Liver (tissue), 9 donors: Measurements from ENCODE around the gene SELENOV. TPM values are rescaled to one million over a fixed set of nuclear protein-coding genes. Genes with fewer than 3 reads are reported as not detected.

Source experiments
- DNase-seq: peaks from one replicate; pipeline ENCODE4 v3.0.0-alpha.2; 2017; ENCODE audit warnings: low spot score
- H3K27ac ChIP-seq, 2 donors: one replicate each; pipeline ENCODE4 v1.7.0; 2013; ENCODE audit warnings: inconsistent platforms in 2 of 2, low read length in 2 of 2, control low read depth in 1 of 2, low read depth in 1 of 2, mild to moderate bottlenecking in 1 of 2
- H3K27me3 ChIP-seq, 4 donors: one replicate each; pipeline versions ENCODE4 v1.6.1 to v1.7.0; 2013; ENCODE audit warnings: low read length in 3 of 4, inconsistent platforms in 1 of 4, mild to moderate bottlenecking in 1 of 4, moderate library complexity in 1 of 4; ENCODE audit not compliant: control insufficient read depth in 4 of 4, insufficient read depth in 4 of 4
- H3K36me3 ChIP-seq, 4 donors: one replicate each; pipeline versions ENCODE4 v1.6.1 to v1.7.0; 2013; ENCODE audit warnings: low read length in 3 of 4, mild to moderate bottlenecking in 3 of 4, low read depth in 1 of 4, moderate library complexity in 1 of 4; ENCODE audit not compliant: control insufficient read depth in 4 of 4, insufficient read depth in 3 of 4
- H3K4me1 ChIP-seq, 4 donors: one replicate each; pipeline versions ENCODE4 v1.6.1 to v1.7.0; 2013; ENCODE audit warnings: low read length in 3 of 4, mild to moderate bottlenecking in 3 of 4, moderate library complexity in 1 of 4; ENCODE audit not compliant: control insufficient read depth in 4 of 4, insufficient read depth in 4 of 4
- H3K4me3 ChIP-seq, 3 donors: one replicate each; pipeline versions ENCODE4 v1.6.1 to v1.7.0; 2013; ENCODE audit warnings: low read length in 3 of 3, control low read depth in 1 of 3, low read depth in 1 of 3, mild to moderate bottlenecking in 1 of 3
- H3K9ac ChIP-seq, 2 donors: one replicate each; pipeline ENCODE4 v1.7.0; 2013; ENCODE audit warnings: low read length in 2 of 2, mild to moderate bottlenecking in 2 of 2, moderate library complexity in 2 of 2, control low read depth in 1 of 2, low read depth in 1 of 2
- H3K9me3 ChIP-seq, 4 donors: one replicate each; pipeline versions ENCODE4 v1.6.1 to v1.7.0; 2013; ENCODE audit warnings: low read length in 3 of 4; ENCODE audit not compliant: control insufficient read depth in 4 of 4
- EGR1 ChIP-seq, 2 donors: IDR thresholded peaks; 2 replicates each; pipeline ENCODE4 v1.6.1; 2016 to 2018; ENCODE audit warnings: antibody characterized with exemption in 2 of 2, low read depth in 2 of 2
- FOXA1 ChIP-seq: IDR thresholded peaks from 2 replicates; pipeline ENCODE4 v1.6.1; 2016; ENCODE audit warnings: antibody characterized with exemption
- FOXA2 ChIP-seq: IDR thresholded peaks from 2 replicates; pipeline ENCODE4 v1.6.1; 2016; ENCODE audit warnings: antibody characterized with exemption
- GABPA ChIP-seq, 2 donors: IDR thresholded peaks in 1 of 2; conservative IDR thresholded peaks in 1 of 2; 2 replicates each; pipeline ENCODE4 v1.6.1; 2016; ENCODE audit warnings: antibody characterized with exemption in 2 of 2, mild to moderate bottlenecking in 1 of 2, moderate library complexity in 1 of 2
- HNF4A ChIP-seq, 2 donors: conservative IDR thresholded peaks; 2 replicates each; pipeline ENCODE4 v1.6.1; 2016; ENCODE audit warnings: antibody characterized with exemption in 2 of 2, mild to moderate bottlenecking in 2 of 2
- HNF4G ChIP-seq: IDR thresholded peaks from 2 replicates; pipeline ENCODE4 v1.6.1; 2016; ENCODE audit warnings: antibody characterized with exemption
- JUND ChIP-seq, 2 donors: IDR thresholded peaks; 2 replicates each; pipeline ENCODE4 v1.6.1; 2016; ENCODE audit warnings: antibody characterized with exemption in 2 of 2
- NR2F2 ChIP-seq: IDR thresholded peaks from 2 replicates; pipeline ENCODE4 v1.6.1; 2016; ENCODE audit warnings: antibody characterized with exemption
- RAD21 ChIP-seq, 2 donors: IDR thresholded peaks; 2 replicates each; pipeline ENCODE4 v1.6.1; 2016; ENCODE audit warnings: antibody characterized with exemption in 2 of 2, mild to moderate bottlenecking in 2 of 2
- RXRA ChIP-seq, 2 donors: IDR thresholded peaks; 2 replicates each; pipeline ENCODE4 v1.6.1; 2017 to 2018; ENCODE audit warnings: antibody characterized with exemption in 2 of 2, mild to moderate bottlenecking in 1 of 2
- SP1 ChIP-seq: IDR thresholded peaks from 2 replicates; pipeline ENCODE4 v1.6.1; 2018; ENCODE audit warnings: antibody characterized with exemption, mild to moderate bottlenecking
- TAF1 ChIP-seq: conservative IDR thresholded peaks from 2 replicates; pipeline ENCODE4 v1.6.1; 2016; ENCODE audit warnings: antibody characterized with exemption, mild to moderate bottlenecking
- YY1 ChIP-seq: IDR thresholded peaks from 2 replicates; pipeline ENCODE4 v1.6.1; 2016; ENCODE audit warnings: antibody characterized with exemption, mild to moderate bottlenecking
- WGBS: extraction: QIAGEN DNeasy Blood & Tissue Kit; methylation state at CpG from one replicate; pipeline ENCODE4 v1.1.7; 2013; 5-methylcytosine and 5-hydroxymethylcytosine counted together
- polyA plus RNA-seq, 2 donors: library from polyadenylated mRNA; stranded (reverse) in 1 of 2; unstranded in 1 of 2; fragments of 200-250 nt in 1 of 2; fragments of >200 nt in 1 of 2; fragmentation: Nextera tagmentation in 1 of 2; extraction: Ambion mirVana in 1 of 2; gene quantifications; one replicate each; pipeline versions ENCODE4 v1.2.1 to v1.2.3, GENCODE V29; 2013 to 2015
- total RNA-seq, 2 donors: library from RNA; depleted of rRNA; stranded (reverse); fragments of >200 nt; gene quantifications; one replicate each; pipeline ENCODE4 v1.2.3, GENCODE V29; 2014
- TF ChIP-seq, protein P1 (sequence below): IDR thresholded peaks from 2 replicates; pipeline ENCODE4 v1.6.1; 2016; ENCODE audit warnings: antibody characterized with exemption
- TF ChIP-seq, protein P2 (sequence below): IDR thresholded peaks from 2 replicates; pipeline ENCODE4 v1.6.1; 2016; ENCODE audit warnings: antibody characterized with exemption
- TF ChIP-seq, protein P3 (sequence below): IDR thresholded peaks from 2 replicates; pipeline ENCODE4 v1.6.1; 2016; ENCODE audit warnings: antibody characterized with exemption
- TF ChIP-seq, protein P4 (sequence below): fragments of 150-350 bp; IDR thresholded peaks from 2 replicates; pipeline ENCODE4 v1.5.1; 2017; ENCODE audit warnings: improper control_type of control experiment, low read depth, low read length; ENCODE audit not compliant: missing input control
- TF ChIP-seq, protein P5 (sequence below): IDR thresholded peaks from 2 replicates; pipeline ENCODE4 v1.6.1; 2016; ENCODE audit warnings: antibody characterized with exemption, mild to moderate bottlenecking
- donor health status: healthy.
- donor health status: healthy.
- donor health status: healthy.
- donor health status: healthy.
- donor health status: healthy.

The SELENOV gene
- total and polyA plus RNA-seq, 4 donors: not detected

DNA sequence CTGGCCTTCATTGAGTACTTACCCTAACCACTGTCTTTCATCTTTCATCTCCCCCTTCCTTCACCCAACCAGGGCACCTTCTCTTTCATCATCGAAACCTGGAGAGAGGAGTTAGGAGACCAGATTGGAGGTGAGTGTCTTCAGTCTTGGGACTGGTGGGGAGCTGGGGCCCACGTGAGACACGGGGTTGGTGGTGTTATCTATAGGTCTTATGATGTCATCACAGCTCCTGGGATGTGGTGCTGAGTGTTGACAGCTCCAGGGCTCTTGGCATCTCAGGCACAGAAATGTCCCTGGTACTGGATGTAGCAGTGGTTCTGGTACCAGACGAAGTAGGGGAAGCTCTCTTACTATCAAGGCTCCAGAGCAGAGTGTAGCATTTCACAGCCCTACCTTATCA is 14.4 kb upstream of the SELENOV start:
- WGBS: 52% methylated on average over 4 of the region's 4 CpGs
- Histone ChIP-seq H3K9ac (no peak overlapping the region), H3K27me3 (peaks cover 2 to 10% (median 7%) of the 10 kb centered on the region in 4 donors)

DNA sequence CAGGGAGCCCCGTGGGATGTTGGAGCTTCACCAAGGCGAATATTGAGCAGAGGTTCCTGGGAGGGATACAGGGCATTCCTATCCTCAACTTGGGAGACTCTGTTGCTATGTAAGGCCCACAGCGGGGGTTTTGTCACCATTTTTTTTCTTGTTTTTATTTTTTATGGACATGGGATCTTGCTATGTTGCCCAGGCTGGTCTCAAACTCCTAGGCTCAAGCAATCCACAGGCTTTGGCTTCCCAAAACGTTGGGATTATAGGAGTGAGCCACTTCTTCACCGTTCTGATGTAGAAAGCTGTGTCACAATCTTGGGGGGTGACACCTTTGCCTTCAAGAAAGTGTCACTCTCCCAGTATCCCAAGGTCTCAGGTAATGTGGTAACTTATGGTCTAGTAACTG is 13.6 kb upstream of the SELENOV start:
- no peaks in the 10 kb centered on the region for H3K9me3 ChIP-seq
- H3K27me3 ChIP-seq: peaks cover 2 to 10% (median 7%) of the 10 kb centered on the region in 4 donors
- H3K9ac ChIP-seq: no peak overlapping the region
- no peak for DNase-seq
- WGBS: 73% methylated on average over 5 of the region's 5 CpGs
- TF ChIP-seq, protein P1, sequence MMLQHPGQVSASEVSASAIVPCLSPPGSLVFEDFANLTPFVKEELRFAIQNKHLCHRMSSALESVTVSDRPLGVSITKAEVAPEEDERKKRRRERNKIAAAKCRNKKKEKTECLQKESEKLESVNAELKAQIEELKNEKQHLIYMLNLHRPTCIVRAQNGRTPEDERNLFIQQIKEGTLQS: no peak
- TF ChIP-seq RXRA (IDR thresholded peaks at IDR 0.05): no peak
- TF ChIP-seq SP1: no peak
- no peak for TF ChIP-seq GABPA (IDR thresholded peaks at IDR 0.05 in 1 of 2, conservative IDR thresholded peaks at IDR 0.05 in 1 of 2)
- no peak for TF ChIP-seq HNF4A (conservative IDR thresholded peaks at IDR 0.05)
- TF ChIP-seq HNF4G: no peak
- no peak for TF ChIP-seq FOXA2
- TF ChIP-seq FOXA1: no peak
- TF ChIP-seq, protein P2, sequence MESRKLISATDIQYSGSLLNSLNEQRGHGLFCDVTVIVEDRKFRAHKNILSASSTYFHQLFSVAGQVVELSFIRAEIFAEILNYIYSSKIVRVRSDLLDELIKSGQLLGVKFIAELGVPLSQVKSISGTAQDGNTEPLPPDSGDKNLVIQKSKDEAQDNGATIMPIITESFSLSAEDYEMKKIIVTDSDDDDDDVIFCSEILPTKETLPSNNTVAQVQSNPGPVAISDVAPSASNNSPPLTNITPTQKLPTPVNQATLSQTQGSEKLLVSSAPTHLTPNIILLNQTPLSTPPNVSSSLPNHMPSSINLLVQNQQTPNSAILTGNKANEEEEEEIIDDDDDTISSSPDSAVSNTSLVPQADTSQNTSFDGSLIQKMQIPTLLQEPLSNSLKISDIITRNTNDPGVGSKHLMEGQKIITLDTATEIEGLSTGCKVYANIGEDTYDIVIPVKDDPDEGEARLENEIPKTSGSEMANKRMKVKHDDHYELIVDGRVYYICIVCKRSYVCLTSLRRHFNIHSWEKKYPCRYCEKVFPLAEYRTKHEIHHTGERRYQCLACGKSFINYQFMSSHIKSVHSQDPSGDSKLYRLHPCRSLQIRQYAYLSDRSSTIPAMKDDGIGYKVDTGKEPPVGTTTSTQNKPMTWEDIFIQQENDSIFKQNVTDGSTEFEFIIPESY: no peak
- TF ChIP-seq, protein P3, sequence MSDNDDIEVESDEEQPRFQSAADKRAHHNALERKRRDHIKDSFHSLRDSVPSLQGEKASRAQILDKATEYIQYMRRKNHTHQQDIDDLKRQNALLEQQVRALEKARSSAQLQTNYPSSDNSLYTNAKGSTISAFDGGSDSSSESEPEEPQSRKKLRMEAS: no peak
- TF ChIP-seq NR2F2: no peak
- TF ChIP-seq TAF1: no peak
- TF ChIP-seq JUND (IDR thresholded peaks at IDR 0.05): no peak
- TF ChIP-seq, protein P4, sequence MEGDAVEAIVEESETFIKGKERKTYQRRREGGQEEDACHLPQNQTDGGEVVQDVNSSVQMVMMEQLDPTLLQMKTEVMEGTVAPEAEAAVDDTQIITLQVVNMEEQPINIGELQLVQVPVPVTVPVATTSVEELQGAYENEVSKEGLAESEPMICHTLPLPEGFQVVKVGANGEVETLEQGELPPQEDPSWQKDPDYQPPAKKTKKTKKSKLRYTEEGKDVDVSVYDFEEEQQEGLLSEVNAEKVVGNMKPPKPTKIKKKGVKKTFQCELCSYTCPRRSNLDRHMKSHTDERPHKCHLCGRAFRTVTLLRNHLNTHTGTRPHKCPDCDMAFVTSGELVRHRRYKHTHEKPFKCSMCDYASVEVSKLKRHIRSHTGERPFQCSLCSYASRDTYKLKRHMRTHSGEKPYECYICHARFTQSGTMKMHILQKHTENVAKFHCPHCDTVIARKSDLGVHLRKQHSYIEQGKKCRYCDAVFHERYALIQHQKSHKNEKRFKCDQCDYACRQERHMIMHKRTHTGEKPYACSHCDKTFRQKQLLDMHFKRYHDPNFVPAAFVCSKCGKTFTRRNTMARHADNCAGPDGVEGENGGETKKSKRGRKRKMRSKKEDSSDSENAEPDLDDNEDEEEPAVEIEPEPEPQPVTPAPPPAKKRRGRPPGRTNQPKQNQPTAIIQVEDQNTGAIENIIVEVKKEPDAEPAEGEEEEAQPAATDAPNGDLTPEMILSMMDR: no peak
- TF ChIP-seq EGR1 (IDR thresholded peaks at IDR 0.05; ENCODE audit: low read depth in 2 of 2): no peak
- TF ChIP-seq YY1: no peak
- TF ChIP-seq, protein P5, sequence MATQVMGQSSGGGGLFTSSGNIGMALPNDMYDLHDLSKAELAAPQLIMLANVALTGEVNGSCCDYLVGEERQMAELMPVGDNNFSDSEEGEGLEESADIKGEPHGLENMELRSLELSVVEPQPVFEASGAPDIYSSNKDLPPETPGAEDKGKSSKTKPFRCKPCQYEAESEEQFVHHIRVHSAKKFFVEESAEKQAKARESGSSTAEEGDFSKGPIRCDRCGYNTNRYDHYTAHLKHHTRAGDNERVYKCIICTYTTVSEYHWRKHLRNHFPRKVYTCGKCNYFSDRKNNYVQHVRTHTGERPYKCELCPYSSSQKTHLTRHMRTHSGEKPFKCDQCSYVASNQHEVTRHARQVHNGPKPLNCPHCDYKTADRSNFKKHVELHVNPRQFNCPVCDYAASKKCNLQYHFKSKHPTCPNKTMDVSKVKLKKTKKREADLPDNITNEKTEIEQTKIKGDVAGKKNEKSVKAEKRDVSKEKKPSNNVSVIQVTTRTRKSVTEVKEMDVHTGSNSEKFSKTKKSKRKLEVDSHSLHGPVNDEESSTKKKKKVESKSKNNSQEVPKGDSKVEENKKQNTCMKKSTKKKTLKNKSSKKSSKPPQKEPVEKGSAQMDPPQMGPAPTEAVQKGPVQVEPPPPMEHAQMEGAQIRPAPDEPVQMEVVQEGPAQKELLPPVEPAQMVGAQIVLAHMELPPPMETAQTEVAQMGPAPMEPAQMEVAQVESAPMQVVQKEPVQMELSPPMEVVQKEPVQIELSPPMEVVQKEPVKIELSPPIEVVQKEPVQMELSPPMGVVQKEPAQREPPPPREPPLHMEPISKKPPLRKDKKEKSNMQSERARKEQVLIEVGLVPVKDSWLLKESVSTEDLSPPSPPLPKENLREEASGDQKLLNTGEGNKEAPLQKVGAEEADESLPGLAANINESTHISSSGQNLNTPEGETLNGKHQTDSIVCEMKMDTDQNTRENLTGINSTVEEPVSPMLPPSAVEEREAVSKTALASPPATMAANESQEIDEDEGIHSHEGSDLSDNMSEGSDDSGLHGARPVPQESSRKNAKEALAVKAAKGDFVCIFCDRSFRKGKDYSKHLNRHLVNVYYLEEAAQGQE: no peak
- TF ChIP-seq RAD21 (IDR thresholded peaks at IDR 0.05): no peak
- no peak overlapping the region for H3K27ac ChIP-seq
- no peak overlapping the region for H3K4me3 ChIP-seq
- peaks cover 2 to 16% (median 9%) of the 10 kb centered on the region in 4 donors for H3K4me1 ChIP-seq
- no peaks in the 10 kb centered on the region for H3K36me3 ChIP-seq

More for the DNA sequence above, 14.4 kb upstream of the SELENOV start:
- Histone ChIP-seq H3K9me3 (no peaks in the 10 kb centered on the region), H3K4me1 (peaks cover 2 to 16% (median 9%) of the 10 kb centered on the region in 4 donors), H3K36me3 (no peaks in the 10 kb centered on the region), H3K4me3 (no peak overlapping the region), H3K27ac (no peak overlapping the region)
- DNase-seq: no peak
- TF ChIP-seq, protein P3: no peak
- TF ChIP-seq, protein P1: no peak
- TF ChIP-seq HNF4G: no peak
